GOT3 (cell line): ENCODE data around the gene MASP1.

ENCODE experiments used
- DNase-seq: peaks from one replicate; lab custom pipeline; 2025; ENCODE audit warnings: mixed read lengths; lab: John Stamatoyannopoulos, UW

The MASP1 gene

GRCh38 chr3:187186801-187187421 lies 104.6 kb downstream of the MASP1 start:
- no peak for DNase-seq

- no peak for DNase-seq
Observed at GRCh38 chr3:187186375-187186774, 105.2 kb downstream of the MASP1 start.

- no peak for DNase-seq
Observed at GRCh38 chr3:187185759-187186158, 105.8 kb downstream of the MASP1 start.
